Islet precursor cell (in vitro differentiated cells): ENCODE results near the gene RASEF.

Source experiments
- DNase-seq: peaks from one replicate; pipeline ENCODE4 v3.0.0-alpha.2; 2018

The RASEF gene

DNA sequence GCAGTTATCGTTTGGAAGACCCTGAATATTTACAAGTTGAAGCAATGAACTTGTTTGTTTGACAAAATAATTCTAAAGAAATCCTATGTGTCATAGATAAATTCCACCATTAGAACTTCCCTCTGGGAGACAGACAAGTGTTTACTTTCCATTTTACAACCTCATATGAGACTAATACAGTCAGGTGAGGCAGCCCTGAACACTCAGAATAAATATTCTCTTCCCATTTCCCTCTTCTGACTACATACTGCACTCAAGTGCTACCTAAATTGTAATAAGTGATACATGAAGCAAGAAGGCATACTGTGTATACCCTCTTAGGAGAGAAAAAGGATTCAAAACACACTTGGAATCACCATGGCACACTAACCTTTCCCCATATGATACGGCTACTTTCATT is 6.8 kb downstream of the RASEF start:
- DNase-seq = no peak

DNA sequence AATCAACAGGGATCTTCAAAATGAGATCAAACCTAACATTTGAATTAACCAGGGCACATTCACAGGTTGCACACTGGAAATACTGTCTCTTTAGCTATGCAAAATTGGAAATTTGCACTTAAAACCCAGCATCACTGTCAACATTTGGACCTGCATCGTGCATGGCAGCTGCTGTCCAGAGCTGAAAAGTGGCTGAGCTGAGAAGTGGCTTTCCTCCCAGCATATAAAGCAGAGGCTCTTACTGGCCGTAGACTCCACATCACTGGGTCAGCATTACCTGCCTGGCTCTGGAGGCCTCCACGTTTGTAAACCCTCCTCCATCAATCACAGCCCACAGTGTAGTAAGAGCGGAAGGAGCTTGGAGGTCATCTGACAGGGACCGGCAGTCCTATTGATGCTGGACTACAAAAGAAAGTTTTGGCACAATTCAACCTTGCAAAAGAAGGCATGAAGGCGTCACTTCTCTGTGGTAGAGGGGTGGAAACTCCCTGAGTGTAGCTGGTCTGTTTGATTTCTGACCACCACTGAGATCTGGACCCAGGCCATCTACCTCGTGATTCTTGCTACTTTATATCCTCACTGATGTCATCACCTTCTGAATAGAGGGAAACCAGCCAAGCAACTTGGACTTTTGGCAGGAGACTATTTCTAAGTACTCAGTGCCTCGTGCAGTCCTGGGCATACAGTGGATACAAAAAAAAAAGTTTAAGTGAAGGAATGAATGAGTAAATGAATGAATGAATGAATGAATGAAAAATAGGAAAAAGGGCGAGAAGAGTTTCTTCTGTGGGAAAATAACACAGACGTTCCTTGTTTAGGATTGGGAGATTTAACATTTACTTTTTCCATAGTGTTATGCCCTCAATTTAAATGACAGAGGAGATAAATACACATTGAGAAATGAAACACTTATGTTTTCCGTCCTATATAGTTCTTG is 14.8 kb downstream of the RASEF start:
- DNase-seq = no peak

DNA sequence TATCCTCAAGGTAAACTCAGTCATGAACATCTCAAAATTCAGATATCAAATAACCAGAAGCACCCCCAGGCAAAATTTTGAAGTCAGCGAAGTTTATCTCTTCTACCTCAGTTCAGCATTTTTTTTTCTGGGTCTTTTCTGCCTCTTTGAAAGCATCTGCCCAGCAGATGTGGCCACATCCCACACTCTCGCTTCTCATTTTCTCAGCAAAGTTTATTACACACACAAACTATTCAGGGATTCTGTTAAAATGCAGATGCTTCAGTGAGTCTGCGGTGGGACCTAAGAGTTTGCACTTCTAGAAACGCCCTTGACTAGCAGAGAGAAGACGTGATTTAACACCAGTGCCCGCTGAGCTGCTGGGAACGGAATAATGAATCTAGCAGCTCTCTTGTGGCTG is 19.3 kb downstream of the RASEF start:
- DNase-seq = no peak

DNA sequence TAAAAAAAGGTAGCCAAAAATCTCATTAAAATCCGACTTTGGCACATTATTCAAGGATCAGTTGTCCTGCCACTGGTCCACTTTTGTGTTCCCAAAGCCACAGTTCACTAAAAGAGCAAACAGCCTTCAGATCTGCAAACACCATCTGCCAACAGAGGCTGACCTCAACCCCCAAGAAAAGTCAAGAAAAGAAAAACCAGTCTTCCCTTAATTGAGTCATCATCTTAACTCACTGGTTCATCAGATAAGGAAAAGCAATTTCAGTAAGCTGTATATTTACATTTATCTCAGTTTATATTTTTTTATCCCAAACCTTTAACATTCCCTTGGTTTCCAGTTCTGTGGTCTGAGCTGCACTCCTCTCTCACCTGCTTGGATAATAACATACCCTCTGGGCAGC is 21.2 kb downstream of the RASEF start:
- DNase-seq = no peak

DNA sequence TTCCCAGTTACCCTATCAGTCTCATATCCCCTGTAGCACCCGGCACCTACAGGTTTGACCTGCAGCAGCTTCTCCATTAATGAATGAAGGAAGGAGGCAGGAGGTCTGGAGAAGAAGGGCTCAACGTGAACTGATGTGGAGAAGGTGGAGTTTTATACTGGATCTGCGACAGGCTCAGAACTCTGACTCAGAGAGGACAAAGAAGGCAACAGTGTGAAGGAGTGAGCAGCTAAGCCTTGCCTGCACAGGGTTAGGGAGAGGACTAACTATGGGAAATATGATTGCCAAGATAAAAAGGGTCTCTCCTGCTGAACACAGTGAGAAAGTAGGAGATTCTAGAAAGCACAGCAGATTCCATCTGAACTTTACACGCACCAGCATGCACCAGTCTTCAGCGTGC is 23.6 kb downstream of the RASEF start:
- DNase-seq = no peak

DNA sequence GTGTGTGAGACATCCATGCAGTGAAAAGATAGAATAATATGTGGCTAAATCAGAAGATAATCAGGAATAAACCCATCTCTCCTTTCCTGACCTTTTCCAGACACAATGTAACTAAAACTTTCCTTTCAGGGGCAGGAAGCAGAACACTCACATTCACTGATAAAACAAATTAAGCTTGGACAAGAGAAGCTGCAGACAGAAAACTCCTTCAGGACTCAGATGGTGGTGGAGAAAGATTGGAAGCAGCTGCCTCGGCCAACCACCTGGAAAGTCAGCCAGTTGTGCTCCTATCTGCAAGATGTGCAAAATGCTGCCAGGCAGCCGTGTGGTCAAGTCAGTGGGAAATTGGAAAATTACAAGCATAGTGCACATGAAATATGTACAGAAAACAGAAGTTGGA is 26.9 kb downstream of the RASEF start:
- DNase-seq = no peak

DNA sequence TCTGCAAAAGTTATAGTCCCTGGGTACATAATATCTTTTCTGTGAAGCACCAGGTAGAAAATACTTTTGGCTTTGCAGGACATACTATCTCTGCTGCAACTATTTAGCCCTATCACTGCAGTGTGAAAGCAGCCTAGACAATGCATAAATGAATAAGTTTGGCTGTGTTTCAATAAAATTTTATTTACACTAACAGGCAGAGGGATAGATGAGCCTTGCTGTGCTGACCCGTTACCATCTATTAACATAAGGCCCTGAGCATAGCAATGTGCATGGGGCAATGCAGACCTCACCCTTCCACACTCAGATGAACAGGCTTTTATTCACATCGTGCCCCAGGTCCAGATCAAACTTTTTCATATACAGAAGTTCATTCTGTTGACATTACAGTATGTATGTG is 27.8 kb downstream of the RASEF start:
- no peak for DNase-seq

DNA sequence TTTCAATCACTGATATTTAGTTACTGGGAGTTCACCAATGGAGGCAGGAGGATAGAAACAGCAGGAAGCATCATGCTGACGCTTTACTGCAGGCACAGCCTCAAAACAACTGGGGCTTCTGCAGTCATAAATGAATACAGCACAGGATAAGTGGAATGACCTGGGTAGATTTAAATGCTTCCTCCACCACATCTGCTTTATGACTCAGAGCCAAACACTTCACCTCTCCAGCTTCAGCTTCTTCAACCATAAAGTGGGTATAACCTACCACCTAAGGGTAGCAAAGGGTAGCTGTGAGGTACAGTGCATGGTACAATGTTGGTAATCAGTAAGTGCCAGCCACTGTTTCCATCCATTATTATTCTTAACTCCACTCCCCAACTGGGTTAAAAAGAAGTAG is 28.4 kb downstream of the RASEF start:
- peak; percentile 55 for DNase-seq

DNA sequence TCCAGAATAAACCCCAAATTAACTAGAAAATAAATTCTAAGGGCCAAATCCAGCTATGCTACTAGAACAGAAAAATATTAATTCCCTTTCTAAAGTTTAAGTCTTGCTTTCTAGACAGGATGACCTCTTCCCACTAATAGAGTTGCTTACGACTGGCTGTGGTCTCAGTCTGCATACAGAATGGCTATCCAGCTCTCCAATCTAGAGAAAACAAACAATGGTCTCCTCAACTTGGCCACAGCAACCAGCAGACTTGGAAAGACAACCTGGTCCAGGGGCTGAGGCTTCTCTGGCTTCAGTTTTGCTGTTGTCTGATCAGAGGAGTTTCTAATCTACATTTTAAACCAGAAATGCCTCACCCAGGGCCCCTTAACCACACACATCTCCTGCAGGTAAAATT is 28.9 kb downstream of the RASEF start:
- DNase-seq = no peak

DNA sequence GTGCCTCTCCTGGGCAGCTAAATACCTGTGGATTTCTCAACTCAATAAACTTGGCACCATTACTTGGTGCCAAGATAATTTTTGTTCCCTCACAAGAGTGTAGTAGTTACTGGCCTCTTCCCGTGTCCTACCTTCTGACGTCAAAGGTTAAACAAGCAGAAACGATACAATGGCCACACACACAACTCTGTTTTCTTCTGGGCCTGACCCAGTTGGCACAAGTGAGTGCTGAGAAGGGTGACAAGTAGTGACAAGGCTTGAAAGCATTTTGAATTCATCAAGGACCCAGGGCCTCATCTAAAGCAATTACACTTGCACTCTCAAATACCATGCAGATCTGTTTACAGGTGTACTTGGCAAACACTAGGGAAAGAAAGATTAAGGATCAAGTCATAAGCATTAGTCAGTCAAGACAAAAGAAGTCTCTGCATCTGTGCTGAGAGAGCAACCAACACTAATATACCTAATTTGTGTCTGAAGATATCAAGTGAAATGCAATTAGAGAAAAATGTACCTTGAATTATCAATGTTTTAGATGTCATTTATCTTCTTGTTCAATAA is 30.8 kb downstream of the RASEF start:
- DNase-seq = no peak

DNA sequence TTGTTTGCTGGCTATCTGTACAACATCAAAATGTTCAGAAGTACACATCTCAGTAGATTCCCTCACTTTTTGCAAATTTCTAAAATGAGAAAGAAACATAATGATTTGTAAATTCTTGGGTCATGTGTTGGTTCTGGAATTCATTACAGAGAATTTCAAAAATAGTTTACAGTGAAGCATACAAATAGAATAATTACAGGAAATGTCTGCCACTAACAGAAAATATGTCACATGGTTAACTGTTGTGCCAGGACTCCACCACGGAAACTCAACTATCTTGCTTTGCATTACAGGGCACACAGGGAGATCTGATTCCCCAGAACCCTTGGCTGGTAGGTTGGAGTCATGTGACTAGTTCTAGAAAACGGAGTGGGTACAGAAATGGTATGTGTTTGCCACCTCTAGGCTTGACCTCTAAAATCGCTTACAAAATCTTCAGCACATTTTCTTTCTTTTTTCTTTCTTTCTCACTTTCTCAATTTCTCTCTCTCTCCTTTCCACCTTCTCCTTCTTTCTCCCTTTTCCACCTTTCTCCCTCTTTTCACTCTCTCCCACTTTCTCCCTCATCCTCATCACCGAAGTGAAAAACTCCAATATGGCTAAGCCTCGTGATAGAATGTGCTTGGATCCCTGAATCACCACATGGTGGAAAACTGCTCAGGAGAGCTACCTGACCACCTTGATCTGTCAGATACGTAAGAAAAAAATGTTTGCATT is 32.4 kb downstream of the RASEF start:
- no peak for DNase-seq

DNA sequence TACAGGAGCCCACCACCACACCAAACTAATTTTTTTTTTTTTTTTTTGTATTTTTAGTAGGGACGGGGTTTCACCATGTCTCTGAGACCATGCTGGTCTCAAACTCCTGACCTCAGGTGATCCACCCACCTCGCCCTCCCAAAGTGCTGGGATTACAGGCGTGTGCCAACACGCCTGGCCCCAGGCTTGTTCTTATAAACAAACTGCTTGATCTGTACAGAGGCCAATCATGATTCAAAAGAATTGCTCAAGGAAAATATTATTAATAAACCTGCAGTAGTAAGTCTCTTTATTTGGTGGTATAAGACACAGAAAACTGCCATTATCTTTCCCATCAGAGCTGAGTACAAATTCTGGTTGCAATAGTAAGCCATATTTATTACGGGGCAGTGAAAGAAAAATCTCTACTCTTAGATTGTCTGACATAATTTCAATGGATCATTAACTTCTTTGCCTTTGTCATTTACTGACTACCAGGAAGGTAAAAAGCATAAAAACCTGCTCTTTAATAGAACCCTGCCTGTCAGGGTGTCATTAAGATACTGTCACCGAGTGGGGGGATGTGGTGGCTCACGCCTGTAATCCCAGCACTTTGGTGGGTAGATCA is 33.3 kb downstream of the RASEF start:
- no peak for DNase-seq

DNA sequence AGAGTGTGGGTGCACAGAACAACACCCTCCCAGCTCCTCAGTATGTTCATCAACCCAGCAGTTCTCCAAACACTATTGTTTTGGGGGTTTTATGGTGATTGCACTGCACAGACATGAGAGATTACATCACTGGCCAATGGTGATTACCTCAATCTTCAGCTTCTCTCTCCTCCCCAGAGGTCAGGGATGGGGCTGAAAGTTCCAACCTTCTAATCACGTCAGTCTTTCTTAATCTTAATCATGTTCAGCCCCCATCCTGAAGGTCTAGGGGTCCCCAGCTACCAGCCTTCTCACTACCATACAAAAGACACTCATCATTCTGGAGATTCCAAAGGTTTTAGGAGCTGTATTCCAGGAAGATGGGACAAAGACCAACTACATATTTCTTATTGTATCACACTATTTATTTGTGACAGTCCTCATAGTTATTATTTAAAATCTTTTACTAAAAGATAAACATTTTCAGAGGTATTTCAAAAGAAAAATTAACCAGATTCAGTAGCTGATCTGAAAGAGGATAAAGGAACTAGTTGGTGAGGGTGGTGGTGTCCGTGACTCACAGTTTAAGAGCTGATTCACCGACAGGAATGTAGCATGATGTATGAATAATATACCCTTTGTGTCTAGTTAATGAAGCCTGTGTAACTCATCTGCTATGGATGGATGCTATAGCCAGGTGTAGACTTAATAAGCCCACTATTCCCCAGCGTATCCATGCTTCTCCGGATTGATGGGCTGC is 35.6 kb downstream of the RASEF start:
- DNase-seq = no peak

DNA sequence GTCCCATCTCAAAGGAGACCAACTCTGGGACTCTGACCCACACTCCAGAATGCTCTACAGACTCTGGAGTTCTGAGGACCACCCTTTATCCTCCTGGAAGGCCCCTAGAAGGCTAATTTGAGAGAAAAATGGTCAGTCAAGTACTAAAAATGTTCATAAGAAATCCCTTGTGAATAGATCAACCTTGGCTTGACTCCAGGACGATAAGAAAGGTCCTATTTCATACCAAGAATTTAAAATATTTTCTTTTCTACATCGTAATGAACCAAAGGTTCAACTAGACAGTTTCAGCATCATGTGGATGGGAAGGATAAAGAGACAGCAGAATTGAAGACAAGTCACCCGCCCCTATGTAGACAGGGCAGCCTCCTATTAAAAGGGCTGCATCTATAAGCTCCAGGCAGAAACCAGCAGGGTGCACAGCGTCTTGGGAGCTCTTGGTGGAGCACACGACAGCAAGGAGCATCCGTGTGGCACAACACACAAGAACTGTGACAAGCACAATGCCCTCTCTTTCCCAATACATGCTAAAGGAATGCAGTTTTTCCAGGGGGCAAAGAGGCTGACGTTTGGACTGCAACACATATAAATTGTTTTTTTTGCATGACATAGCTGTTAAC is 38.3 kb downstream of the RASEF start:
- no peak for DNase-seq

DNA sequence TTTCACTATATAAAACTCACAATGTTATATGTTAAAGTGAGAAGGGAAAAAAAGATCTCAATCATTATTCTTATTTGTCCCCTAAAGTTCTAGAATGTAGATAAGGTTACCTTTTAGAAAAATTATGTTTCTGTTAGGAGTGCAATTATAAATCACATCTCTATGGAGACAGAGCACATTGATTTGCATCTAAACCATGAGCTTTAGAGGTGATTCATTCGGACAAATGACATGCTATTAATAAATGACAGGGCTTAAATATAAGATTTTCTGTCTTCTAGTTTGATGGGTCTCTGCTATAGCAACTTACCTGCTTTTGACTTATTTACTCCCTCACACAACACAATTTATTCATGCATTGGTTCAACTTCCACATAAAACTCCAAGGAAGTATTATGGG is 39.8 kb downstream of the RASEF start:
- no peak for DNase-seq

DNA sequence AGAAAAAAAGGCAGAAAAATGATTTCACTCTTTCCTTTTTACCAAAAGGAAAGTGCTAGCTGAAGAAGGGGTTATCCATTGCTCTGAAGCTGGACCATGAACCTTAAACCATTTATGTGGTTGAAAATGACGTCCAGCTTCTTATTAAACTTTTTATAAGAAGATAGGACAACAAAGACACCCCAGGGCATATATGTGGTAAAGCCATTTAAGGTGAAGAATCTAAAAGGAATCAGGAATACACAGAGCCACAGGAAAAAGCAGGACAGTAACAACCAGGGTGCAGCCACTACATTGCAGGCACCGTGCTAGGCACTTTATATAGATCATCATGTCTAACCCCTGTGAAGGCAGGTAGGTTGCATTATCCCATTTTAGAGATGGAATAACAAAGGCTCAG is 42.1 kb downstream of the RASEF start:
- DNase-seq = no peak

DNA sequence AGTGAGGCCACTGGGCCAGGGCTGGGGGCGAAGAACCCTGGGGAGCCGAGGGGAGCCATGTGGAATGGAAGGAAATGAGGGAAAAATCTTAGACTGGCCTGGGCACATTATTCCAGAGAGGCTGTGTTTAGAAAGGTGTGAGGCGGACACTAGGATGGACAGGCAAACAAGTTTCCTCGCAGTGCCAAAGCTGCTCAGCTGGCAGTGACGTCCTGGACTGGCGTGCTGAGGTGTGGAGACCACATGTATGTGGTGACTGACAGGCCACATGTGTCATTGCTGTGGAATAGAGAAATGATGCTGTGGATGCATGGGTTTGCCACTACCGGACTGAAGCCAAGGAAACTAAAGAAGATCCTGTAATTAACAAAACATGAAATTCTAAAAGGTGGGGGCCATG is 42.6 kb downstream of the RASEF start:
- DNase-seq = no peak

DNA sequence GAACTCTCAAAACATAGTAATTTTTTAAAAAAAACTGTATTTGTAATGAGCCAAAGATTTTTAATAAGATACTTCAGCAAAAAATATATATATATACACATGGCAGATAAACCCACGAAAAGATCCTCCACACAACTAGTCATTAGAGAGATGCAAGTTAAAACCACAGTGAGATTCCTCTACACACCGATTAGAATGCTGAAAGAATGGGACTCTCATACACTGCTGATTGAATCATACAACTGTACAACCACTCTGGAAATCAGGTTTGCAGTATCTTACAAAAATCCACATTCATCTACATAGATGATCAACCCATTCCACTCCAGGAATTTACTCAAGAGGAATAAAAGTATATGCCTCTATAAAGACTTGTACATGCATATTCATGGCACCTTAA is 43.7 kb downstream of the RASEF start:
- DNase-seq = no peak

DNA sequence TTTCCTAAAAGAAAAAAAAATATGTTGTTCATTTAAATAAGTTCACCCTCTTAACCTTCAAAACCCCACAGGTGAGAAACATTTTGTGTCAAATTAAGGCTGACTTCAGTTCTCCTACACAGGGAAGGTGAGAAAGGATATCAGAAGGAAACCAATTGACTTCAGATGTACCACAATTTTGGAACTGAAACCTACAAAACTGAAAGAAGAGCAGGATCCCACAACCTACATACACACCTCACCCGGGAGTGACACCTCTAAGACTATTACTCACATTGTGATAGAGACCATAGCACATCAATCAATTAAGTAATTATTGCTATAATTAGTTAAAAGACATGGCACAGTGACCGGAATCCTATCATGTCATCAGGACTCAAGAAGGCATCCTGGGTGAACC is 47.0 kb downstream of the RASEF start:
- DNase-seq = no peak

DNA sequence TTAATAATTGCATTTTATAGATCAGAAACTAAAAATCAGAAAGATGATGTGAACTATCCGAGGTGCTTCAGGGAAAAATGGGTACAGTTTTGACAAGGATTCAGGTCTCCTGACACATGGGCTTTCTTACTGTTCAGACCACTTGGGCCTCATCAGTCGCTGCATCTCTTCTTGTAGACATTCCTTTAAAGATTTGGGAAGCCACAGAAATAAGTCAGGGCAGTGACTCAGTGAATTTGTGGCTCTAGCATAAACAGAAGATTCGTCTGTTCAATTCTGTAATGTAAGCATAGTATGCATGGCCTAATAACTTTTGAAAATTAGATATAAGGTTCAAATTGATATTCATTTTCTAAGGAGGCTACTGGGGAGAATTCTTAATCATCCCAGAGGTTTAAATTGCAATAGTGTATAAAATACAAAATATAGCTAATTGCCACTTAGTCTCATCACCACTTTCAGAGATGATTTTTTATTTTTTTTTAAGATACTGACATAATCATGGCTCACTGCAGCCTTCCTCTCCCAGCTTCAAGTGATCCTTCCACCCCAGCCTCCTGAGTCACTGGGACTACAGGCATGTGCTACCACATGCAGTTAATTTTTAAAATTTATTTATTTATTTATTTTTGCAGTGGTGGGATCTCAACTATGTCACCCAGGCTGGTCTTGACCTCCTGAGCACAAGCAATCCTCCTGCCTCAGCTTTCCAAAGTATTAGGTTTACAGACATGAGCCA is 48.9 kb downstream of the RASEF start:
- DNase-seq = no peak

DNA sequence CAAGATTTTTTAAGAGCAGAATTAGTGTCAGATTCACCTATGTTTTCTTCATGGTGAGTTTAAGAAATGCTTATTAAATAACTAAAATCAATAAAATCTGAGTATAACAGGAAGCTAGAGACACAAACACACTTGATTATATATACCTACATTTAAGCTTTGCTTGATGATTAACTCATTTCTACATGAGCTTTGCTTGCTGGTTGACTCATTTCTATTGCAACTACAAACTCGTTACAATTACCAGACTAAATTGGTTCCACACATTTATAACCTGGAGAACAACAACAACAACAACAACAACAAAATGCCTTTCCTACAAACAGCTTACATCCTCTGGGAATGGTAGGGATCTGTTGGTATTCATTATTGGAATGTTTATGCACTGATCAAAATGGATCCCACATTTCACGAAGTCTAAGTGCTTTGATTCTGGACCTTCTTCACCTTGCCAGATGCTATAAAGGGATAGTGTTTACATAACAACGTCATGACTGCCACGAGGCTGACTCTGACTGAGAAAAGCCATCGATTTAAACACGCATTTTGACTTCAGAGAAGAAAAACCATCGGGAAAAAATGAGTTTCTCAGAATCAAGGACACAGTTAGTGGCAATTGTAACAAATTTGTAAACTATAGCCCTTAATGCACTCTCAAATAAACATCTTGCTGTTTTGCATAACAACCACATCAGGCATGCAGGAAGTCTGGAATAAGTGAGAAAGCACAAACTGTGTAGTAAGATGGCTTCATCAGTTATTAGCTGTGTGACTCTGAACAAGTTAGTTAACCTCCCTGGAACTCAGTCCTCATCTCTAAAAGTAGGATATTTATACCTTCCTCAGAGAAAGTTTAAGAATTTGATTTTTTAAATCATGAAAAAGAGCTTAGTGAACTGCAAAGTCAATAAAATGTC is 49.8 kb downstream of the RASEF start:
- DNase-seq = no peak
